GM12801 (cell line): Measurements from ENCODE around the gene TMEM147.

ENCODE experiments used
- CTCF ChIP-seq: IDR thresholded peaks from one replicate; pipeline ENCODE4 v1.5.1; 2011; ENCODE audit warnings: control low read depth; ENCODE audit not compliant: insufficient read length; ENCODE audit errors: extremely low read depth

The TMEM147 gene

GRCh38 chr19:35545001-35545854 lies at the start of gene TMEM147:
TSS of gene TMEM147 (plus strand) at chr19:35545626. CDS start at chr19:35545740, 114 bp downstream.
- TF ChIP-seq CTCF, result no peak

DNA sequence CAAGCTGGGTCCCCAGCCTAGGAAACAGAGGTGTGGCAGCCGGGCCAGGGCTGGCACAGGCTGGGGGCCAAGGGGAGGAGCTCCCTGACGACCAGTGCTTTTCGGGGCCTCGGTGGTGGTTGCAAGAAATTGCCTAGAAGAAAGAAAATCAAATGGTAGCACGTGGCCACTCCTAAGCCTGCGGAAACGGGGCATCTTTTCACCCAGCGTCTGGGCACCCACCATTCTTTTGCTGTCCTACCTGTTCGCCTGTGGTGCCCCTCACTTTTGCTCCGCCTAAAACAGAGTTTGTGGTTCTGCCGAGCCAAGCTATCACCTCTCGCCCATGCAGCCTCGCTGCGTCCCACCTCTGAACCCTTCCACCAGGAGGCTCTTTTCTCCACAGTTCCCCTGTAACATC lies 48.0 kb upstream of the TMEM147 start:
- no peak for TF ChIP-seq CTCF

DNA sequence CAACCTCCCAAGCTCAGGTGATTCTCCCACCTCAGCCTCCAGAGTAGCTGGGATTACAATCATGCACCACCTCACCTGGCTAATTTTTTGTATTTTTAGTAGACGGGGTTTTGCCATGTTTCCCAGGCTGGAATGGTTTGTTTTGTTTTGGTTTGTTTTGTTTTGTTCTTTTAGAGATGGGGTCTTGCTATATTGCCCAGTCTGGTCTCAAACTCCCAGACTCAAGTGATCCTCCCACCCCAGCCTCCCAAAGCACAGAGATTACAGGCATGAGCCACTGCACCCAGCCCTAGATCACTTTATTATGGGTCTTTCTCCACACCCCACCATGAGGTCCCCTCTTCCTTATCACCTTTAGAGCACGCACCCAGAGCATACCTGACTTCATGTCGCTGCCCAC lies 47.2 kb upstream of the TMEM147 start:
- no peak for TF ChIP-seq CTCF

- TF ChIP-seq CTCF, result no peak
These were observed 46.4 kb upstream of the TMEM147 start for GRCh38 chr19:35498984-35499527.

- no peak for TF ChIP-seq CTCF
These were observed 44.8 kb upstream of the TMEM147 start for GRCh38 chr19:35500611-35501010.

- TF ChIP-seq CTCF, result no peak
These were observed 43.7 kb upstream of the TMEM147 start for GRCh38 chr19:35501684-35502083.

DNA sequence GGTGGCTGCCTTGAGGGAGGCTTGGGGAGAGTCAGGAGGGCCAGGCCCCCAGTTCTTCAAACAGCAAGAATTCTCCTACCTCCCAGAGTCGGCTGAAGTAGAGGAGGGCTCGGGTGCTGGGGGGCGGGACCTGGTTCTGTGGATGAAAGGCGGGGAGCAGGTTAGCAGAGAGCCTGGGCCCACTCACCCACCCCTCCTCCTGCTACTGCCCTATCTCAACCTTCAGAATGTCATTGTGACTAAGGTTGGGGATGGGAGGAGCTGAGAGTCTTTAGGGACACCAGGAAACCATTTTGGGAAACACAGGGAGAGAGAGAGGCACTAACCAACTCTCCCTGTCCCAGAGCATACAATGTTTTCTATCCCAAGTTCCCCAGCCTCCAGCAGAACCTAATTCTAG lies 42.7 kb upstream of the TMEM147 start:
- TF ChIP-seq CTCF, result no peak
